ENCODE data around the gene ZNF425.

DNA sequence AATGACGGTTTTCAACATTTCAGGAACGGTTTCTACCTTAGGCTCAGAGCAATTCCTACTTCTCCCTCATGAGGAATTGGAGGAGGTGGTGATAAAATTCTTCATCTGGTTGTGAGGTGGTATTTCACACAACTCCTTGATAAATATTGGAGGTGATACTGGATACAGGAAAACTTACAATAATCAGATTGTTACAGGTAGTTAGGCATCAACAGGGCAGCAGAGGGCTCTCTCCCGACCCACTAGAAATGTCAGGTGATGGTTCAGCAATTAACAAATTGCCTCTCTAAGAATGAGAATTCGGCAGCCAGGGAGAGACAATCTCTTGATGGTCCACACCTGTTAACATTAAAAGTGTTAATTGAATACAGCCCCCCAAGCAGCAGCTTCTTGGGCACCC, 58.3 kb downstream of the ZNF425 start:
- TF ChIP-seq, protein P1, sequence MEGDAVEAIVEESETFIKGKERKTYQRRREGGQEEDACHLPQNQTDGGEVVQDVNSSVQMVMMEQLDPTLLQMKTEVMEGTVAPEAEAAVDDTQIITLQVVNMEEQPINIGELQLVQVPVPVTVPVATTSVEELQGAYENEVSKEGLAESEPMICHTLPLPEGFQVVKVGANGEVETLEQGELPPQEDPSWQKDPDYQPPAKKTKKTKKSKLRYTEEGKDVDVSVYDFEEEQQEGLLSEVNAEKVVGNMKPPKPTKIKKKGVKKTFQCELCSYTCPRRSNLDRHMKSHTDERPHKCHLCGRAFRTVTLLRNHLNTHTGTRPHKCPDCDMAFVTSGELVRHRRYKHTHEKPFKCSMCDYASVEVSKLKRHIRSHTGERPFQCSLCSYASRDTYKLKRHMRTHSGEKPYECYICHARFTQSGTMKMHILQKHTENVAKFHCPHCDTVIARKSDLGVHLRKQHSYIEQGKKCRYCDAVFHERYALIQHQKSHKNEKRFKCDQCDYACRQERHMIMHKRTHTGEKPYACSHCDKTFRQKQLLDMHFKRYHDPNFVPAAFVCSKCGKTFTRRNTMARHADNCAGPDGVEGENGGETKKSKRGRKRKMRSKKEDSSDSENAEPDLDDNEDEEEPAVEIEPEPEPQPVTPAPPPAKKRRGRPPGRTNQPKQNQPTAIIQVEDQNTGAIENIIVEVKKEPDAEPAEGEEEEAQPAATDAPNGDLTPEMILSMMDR (IDR thresholded peaks at IDR 0.05): no peak
- no peak for TF ChIP-seq POLR2A (IDR thresholded peaks at IDR 0.05)
